Liver (tissue), 9 donors: ENCODE data around the gene GAS7. TPM values are rescaled to one million over a fixed set of nuclear protein-coding genes. Genes with fewer than 3 reads are reported as not detected.

Experiments
- DNase-seq: peaks from one replicate; pipeline ENCODE4 v3.0.0-alpha.2; 2017; ENCODE audit warnings: low spot score
- H3K27ac ChIP-seq, 2 donors: one replicate each; pipeline ENCODE4 v1.7.0; 2013; ENCODE audit warnings: inconsistent platforms in 2 of 2, low read length in 2 of 2, control low read depth in 1 of 2, low read depth in 1 of 2, mild to moderate bottlenecking in 1 of 2
- H3K27me3 ChIP-seq, 4 donors: one replicate each; pipeline versions ENCODE4 v1.6.1 to v1.7.0; 2013; ENCODE audit warnings: low read length in 3 of 4, inconsistent platforms in 1 of 4, mild to moderate bottlenecking in 1 of 4, moderate library complexity in 1 of 4; ENCODE audit not compliant: control insufficient read depth in 4 of 4, insufficient read depth in 4 of 4
- H3K36me3 ChIP-seq, 4 donors: one replicate each; pipeline versions ENCODE4 v1.6.1 to v1.7.0; 2013; ENCODE audit warnings: low read length in 3 of 4, mild to moderate bottlenecking in 3 of 4, low read depth in 1 of 4, moderate library complexity in 1 of 4; ENCODE audit not compliant: control insufficient read depth in 4 of 4, insufficient read depth in 3 of 4
- H3K4me1 ChIP-seq, 4 donors: one replicate each; pipeline versions ENCODE4 v1.6.1 to v1.7.0; 2013; ENCODE audit warnings: low read length in 3 of 4, mild to moderate bottlenecking in 3 of 4, moderate library complexity in 1 of 4; ENCODE audit not compliant: control insufficient read depth in 4 of 4, insufficient read depth in 4 of 4
- H3K4me3 ChIP-seq, 3 donors: one replicate each; pipeline versions ENCODE4 v1.6.1 to v1.7.0; 2013; ENCODE audit warnings: low read length in 3 of 3, control low read depth in 1 of 3, low read depth in 1 of 3, mild to moderate bottlenecking in 1 of 3
- H3K9ac ChIP-seq, 2 donors: one replicate each; pipeline ENCODE4 v1.7.0; 2013; ENCODE audit warnings: low read length in 2 of 2, mild to moderate bottlenecking in 2 of 2, moderate library complexity in 2 of 2, control low read depth in 1 of 2, low read depth in 1 of 2
- H3K9me3 ChIP-seq, 4 donors: one replicate each; pipeline versions ENCODE4 v1.6.1 to v1.7.0; 2013; ENCODE audit warnings: low read length in 3 of 4; ENCODE audit not compliant: control insufficient read depth in 4 of 4
- EGR1 ChIP-seq, 2 donors: IDR thresholded peaks; 2 replicates each; pipeline ENCODE4 v1.6.1; 2016 to 2018; ENCODE audit warnings: antibody characterized with exemption in 2 of 2, low read depth in 2 of 2
- FOXA2 ChIP-seq: IDR thresholded peaks from 2 replicates; pipeline ENCODE4 v1.6.1; 2016; ENCODE audit warnings: antibody characterized with exemption
- HNF4A ChIP-seq, 2 donors: conservative IDR thresholded peaks; 2 replicates each; pipeline ENCODE4 v1.6.1; 2016; ENCODE audit warnings: antibody characterized with exemption in 2 of 2, mild to moderate bottlenecking in 2 of 2
- HNF4G ChIP-seq: IDR thresholded peaks from 2 replicates; pipeline ENCODE4 v1.6.1; 2016; ENCODE audit warnings: antibody characterized with exemption
- NR2F2 ChIP-seq: IDR thresholded peaks from 2 replicates; pipeline ENCODE4 v1.6.1; 2016; ENCODE audit warnings: antibody characterized with exemption
- RAD21 ChIP-seq, 2 donors: IDR thresholded peaks; 2 replicates each; pipeline ENCODE4 v1.6.1; 2016; ENCODE audit warnings: antibody characterized with exemption in 2 of 2, mild to moderate bottlenecking in 2 of 2
- RXRA ChIP-seq, 2 donors: IDR thresholded peaks; 2 replicates each; pipeline ENCODE4 v1.6.1; 2017 to 2018; ENCODE audit warnings: antibody characterized with exemption in 2 of 2, mild to moderate bottlenecking in 1 of 2
- SP1 ChIP-seq: IDR thresholded peaks from 2 replicates; pipeline ENCODE4 v1.6.1; 2018; ENCODE audit warnings: antibody characterized with exemption, mild to moderate bottlenecking
- YY1 ChIP-seq: IDR thresholded peaks from 2 replicates; pipeline ENCODE4 v1.6.1; 2016; ENCODE audit warnings: antibody characterized with exemption, mild to moderate bottlenecking
- WGBS: extraction: QIAGEN DNeasy Blood & Tissue Kit; methylation state at CpG from one replicate; pipeline ENCODE4 v1.1.7; 2013; 5-methylcytosine and 5-hydroxymethylcytosine counted together
- polyA plus RNA-seq, 2 donors: library from polyadenylated mRNA; stranded (reverse) in 1 of 2; unstranded in 1 of 2; fragments of 200-250 nt in 1 of 2; fragments of >200 nt in 1 of 2; fragmentation: Nextera tagmentation in 1 of 2; extraction: Ambion mirVana in 1 of 2; gene quantifications; one replicate each; pipeline versions ENCODE4 v1.2.1 to v1.2.3, GENCODE V29; 2013 to 2015
- total RNA-seq, 2 donors: library from RNA; depleted of rRNA; stranded (reverse); fragments of >200 nt; gene quantifications; one replicate each; pipeline ENCODE4 v1.2.3, GENCODE V29; 2014
- TF ChIP-seq, protein P1 (sequence below): fragments of 150-350 bp; IDR thresholded peaks from 2 replicates; pipeline ENCODE4 v1.5.1; 2017; ENCODE audit warnings: improper control_type of control experiment, low read depth, low read length; ENCODE audit not compliant: missing input control
- TF ChIP-seq, protein P2 (sequence below): IDR thresholded peaks from 2 replicates; pipeline ENCODE4 v1.6.1; 2016; ENCODE audit warnings: antibody characterized with exemption
- TF ChIP-seq, protein P3 (sequence below): IDR thresholded peaks from 2 replicates; pipeline ENCODE4 v1.6.1; 2016; ENCODE audit warnings: antibody characterized with exemption
- TF ChIP-seq, protein P4 (sequence below): IDR thresholded peaks from 2 replicates; pipeline ENCODE4 v1.6.1; 2016; ENCODE audit warnings: antibody characterized with exemption, mild to moderate bottlenecking
- TF ChIP-seq, protein P5 (sequence below): IDR thresholded peaks from 2 replicates; pipeline ENCODE4 v1.6.1; 2016; ENCODE audit warnings: antibody characterized with exemption
- donor health status: healthy.
- donor health status: healthy.
- donor health status: healthy.
- donor health status: healthy.
- donor health status: healthy.

The GAS7 gene
- total and polyA plus RNA-seq, 4 donors: 0.79 to 6.1 (median 2.5) TPM

DNA sequence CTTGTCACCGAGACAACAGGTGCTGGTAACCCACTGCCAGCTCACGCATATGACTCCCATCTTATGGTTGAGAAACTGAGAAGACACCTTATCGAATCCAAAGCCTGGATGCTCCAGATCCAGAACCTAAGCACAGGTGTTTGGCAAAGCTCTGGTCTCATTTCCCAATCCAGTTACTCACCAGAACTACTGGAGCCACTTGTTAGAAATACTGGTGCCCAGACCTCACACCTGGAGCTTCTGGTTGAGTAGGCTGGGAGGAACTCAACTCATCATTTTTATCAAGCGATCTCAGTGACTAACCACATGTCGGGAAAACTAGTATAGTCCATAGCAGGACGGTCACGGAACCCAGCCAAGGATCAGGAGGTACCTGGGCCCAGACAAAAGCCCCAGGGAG is 206.6 kb downstream of the GAS7 start:
- Histone ChIP-seq H3K4me1 (no peaks in the 10 kb centered on the region), H3K27me3 (no peaks in the 10 kb centered on the region), H3K4me3 (no peak overlapping the region), H3K9me3 (no peaks in the 10 kb centered on the region), H3K27ac (no peak overlapping the region), H3K36me3 (no peaks in the 10 kb centered on the region), H3K9ac (no peak overlapping the region)
- 88% methylated on average over 7 of the region's 7 CpGs for WGBS
- DNase-seq: no peak
- TF ChIP-seq, protein P1, sequence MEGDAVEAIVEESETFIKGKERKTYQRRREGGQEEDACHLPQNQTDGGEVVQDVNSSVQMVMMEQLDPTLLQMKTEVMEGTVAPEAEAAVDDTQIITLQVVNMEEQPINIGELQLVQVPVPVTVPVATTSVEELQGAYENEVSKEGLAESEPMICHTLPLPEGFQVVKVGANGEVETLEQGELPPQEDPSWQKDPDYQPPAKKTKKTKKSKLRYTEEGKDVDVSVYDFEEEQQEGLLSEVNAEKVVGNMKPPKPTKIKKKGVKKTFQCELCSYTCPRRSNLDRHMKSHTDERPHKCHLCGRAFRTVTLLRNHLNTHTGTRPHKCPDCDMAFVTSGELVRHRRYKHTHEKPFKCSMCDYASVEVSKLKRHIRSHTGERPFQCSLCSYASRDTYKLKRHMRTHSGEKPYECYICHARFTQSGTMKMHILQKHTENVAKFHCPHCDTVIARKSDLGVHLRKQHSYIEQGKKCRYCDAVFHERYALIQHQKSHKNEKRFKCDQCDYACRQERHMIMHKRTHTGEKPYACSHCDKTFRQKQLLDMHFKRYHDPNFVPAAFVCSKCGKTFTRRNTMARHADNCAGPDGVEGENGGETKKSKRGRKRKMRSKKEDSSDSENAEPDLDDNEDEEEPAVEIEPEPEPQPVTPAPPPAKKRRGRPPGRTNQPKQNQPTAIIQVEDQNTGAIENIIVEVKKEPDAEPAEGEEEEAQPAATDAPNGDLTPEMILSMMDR: no peak
- no peak for TF ChIP-seq EGR1 (IDR thresholded peaks at IDR 0.05; ENCODE audit: low read depth in 2 of 2)
- TF ChIP-seq, protein P2, sequence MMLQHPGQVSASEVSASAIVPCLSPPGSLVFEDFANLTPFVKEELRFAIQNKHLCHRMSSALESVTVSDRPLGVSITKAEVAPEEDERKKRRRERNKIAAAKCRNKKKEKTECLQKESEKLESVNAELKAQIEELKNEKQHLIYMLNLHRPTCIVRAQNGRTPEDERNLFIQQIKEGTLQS: no peak
- no peak for TF ChIP-seq SP1
- TF ChIP-seq FOXA2: no peak
- TF ChIP-seq HNF4A (conservative IDR thresholded peaks at IDR 0.05): no peak
- TF ChIP-seq, protein P3, sequence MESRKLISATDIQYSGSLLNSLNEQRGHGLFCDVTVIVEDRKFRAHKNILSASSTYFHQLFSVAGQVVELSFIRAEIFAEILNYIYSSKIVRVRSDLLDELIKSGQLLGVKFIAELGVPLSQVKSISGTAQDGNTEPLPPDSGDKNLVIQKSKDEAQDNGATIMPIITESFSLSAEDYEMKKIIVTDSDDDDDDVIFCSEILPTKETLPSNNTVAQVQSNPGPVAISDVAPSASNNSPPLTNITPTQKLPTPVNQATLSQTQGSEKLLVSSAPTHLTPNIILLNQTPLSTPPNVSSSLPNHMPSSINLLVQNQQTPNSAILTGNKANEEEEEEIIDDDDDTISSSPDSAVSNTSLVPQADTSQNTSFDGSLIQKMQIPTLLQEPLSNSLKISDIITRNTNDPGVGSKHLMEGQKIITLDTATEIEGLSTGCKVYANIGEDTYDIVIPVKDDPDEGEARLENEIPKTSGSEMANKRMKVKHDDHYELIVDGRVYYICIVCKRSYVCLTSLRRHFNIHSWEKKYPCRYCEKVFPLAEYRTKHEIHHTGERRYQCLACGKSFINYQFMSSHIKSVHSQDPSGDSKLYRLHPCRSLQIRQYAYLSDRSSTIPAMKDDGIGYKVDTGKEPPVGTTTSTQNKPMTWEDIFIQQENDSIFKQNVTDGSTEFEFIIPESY: no peak
- TF ChIP-seq, protein P4, sequence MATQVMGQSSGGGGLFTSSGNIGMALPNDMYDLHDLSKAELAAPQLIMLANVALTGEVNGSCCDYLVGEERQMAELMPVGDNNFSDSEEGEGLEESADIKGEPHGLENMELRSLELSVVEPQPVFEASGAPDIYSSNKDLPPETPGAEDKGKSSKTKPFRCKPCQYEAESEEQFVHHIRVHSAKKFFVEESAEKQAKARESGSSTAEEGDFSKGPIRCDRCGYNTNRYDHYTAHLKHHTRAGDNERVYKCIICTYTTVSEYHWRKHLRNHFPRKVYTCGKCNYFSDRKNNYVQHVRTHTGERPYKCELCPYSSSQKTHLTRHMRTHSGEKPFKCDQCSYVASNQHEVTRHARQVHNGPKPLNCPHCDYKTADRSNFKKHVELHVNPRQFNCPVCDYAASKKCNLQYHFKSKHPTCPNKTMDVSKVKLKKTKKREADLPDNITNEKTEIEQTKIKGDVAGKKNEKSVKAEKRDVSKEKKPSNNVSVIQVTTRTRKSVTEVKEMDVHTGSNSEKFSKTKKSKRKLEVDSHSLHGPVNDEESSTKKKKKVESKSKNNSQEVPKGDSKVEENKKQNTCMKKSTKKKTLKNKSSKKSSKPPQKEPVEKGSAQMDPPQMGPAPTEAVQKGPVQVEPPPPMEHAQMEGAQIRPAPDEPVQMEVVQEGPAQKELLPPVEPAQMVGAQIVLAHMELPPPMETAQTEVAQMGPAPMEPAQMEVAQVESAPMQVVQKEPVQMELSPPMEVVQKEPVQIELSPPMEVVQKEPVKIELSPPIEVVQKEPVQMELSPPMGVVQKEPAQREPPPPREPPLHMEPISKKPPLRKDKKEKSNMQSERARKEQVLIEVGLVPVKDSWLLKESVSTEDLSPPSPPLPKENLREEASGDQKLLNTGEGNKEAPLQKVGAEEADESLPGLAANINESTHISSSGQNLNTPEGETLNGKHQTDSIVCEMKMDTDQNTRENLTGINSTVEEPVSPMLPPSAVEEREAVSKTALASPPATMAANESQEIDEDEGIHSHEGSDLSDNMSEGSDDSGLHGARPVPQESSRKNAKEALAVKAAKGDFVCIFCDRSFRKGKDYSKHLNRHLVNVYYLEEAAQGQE: no peak
- TF ChIP-seq RXRA (IDR thresholded peaks at IDR 0.05): no peak
- TF ChIP-seq NR2F2: no peak
- no peak for TF ChIP-seq RAD21 (IDR thresholded peaks at IDR 0.05)

DNA sequence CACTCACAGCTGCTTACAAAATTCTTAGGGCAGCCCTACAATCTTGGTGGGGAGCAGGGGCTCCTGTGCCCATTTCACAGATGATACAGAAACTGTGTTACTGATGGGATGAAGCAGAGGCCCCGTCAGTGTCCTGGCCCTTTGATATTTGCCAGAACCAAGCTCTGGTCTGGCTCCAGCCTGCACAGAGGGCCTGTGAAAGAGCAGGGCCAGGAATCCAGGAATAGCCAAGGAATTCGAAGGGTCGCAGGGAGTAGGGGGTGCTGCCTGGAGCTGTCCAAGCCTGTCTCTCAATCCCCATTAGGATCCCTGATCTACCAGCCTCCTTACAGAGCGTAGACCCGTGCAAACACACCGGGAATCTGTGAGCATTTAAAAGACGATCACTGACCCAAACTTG is 207.1 kb downstream of the GAS7 start:
- H3K27ac ChIP-seq: no peak overlapping the region
- H3K27me3 ChIP-seq: no peaks in the 10 kb centered on the region
- WGBS: 79% methylated on average over 7 of the region's 7 CpGs
- no peak for TF ChIP-seq RXRA (IDR thresholded peaks at IDR 0.05)
- TF ChIP-seq RAD21 (IDR thresholded peaks at IDR 0.05): no peak
- TF ChIP-seq, protein P1: no peak
- TF ChIP-seq EGR1 (IDR thresholded peaks at IDR 0.05; ENCODE audit: low read depth in 2 of 2): no peak
- TF ChIP-seq SP1: no peak
- no peak for TF ChIP-seq YY1
- TF ChIP-seq HNF4G: no peak
- TF ChIP-seq, protein P4: no peak
- TF ChIP-seq, protein P5, sequence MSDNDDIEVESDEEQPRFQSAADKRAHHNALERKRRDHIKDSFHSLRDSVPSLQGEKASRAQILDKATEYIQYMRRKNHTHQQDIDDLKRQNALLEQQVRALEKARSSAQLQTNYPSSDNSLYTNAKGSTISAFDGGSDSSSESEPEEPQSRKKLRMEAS: no peak
- H3K9ac ChIP-seq: no peak overlapping the region
- no peaks in the 10 kb centered on the region for H3K9me3 ChIP-seq
- no peaks in the 10 kb centered on the region for H3K36me3 ChIP-seq
- no peaks in the 10 kb centered on the region for H3K4me1 ChIP-seq
- H3K4me3 ChIP-seq: no peak overlapping the region
- DNase-seq: no peak
